Loucy (cell line): ENCODE measurements around the gene NOTCH2.

Experiments
- CTCF ChIP-seq: fragments of 200-600 bp; sonication (generic); conservative IDR thresholded peaks from 2 replicates; pipeline ENCODE4 v1.5.1; 2014; ENCODE audit warnings: mild to moderate bottlenecking, antibody characterized with exemption, low read length
- EZH2phosphoT487 ChIP-seq: fragments of 200-600 bp; IDR thresholded peaks from 2 replicates; pipeline ENCODE4 v1.6.1; 2018; ENCODE audit warnings: antibody characterized with exemption, mild to moderate bottlenecking, moderate library complexity, borderline replicate concordance

GRCh38 chr1:119911775-119912174 lies 157.7 kb downstream of the NOTCH2 start:
- TF ChIP-seq CTCF (no peak), EZH2phosphoT487 (no peak)
